22Rv1 (cell line): ENCODE measurements around the gene LMOD2.

Experiments used
- ZFX ChIP-seq: fragments of 450-650 bp; IDR thresholded peaks from 2 replicates; pipeline ENCODE4 v1.6.1; 2017; ENCODE audit warnings: antibody characterized with exemption, borderline replicate concordance
- TF ChIP-seq, protein P1 (sequence below): fragments of 450-650 bp; IDR thresholded peaks from 2 replicates; pipeline ENCODE4 v1.5.1; 2017; ENCODE audit warnings: mild to moderate bottlenecking

DNA sequence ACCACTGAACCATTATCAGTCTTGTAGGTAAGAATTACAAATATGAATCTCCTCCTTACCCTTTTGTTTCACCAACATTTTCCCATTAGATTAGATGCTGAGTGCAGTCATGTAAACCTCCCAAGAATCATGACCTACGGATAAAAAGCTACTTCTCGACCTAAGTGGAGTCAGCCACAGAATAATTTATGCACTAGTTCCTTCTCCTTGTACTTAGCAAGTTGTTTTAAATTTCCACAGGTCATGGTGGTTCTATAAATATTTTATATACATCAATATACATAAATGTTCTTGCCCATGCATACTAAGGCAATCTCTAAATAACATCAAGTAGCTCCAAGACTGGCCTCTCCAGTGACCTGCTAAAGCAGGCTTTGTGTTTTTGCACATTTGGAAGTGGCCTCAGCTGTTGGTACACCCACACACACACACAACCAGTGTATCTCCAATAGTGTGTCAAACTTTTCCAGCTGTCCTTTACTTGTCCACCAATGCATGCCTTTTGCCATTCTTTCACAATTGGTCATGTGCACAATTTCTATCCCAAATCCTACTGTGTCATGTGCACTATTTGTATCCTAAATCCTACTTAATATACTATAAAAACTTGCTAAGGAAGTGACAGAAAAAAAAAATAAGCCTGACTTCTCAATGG, 21.5 kb downstream of the LMOD2 start:
- TF ChIP-seq, protein P1, sequence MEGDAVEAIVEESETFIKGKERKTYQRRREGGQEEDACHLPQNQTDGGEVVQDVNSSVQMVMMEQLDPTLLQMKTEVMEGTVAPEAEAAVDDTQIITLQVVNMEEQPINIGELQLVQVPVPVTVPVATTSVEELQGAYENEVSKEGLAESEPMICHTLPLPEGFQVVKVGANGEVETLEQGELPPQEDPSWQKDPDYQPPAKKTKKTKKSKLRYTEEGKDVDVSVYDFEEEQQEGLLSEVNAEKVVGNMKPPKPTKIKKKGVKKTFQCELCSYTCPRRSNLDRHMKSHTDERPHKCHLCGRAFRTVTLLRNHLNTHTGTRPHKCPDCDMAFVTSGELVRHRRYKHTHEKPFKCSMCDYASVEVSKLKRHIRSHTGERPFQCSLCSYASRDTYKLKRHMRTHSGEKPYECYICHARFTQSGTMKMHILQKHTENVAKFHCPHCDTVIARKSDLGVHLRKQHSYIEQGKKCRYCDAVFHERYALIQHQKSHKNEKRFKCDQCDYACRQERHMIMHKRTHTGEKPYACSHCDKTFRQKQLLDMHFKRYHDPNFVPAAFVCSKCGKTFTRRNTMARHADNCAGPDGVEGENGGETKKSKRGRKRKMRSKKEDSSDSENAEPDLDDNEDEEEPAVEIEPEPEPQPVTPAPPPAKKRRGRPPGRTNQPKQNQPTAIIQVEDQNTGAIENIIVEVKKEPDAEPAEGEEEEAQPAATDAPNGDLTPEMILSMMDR = no peak
- TF ChIP-seq ZFX = no peak
